ENCODE measurements around the gene GLIS1. TPM values are rescaled to one million over a fixed set of nuclear protein-coding genes. Genes with fewer than 3 reads are reported as not detected.

Gene GLIS1
- total RNA-seq, 2 donors from 2014 or later: not detected

- Mint-ChIP-seq H3K36me3 (no peaks in the 10 kb centered on the region), H3K4me1 (ENCODE audit: low read depth in 2 of 2) (peaks cover 24 to 28% of the 10 kb centered on the region in 2 donors), H3K27me3 (peaks cover 37 to 42% of the 10 kb centered on the region in 2 donors), H3K9me3 (no peaks in the 10 kb centered on the region), H3K4me3 (no peak overlapping the region), H3K27ac (peak overlapping the region in 1 of 2 donors; percentile 15)
- ATAC-seq: no peak
- DNase-seq (ENCODE audit: low spot score): no peak
Measured at GRCh38 chr1:53588053-53588779, 150.7 kb downstream of the GLIS1 start.

GRCh38 chr1:53587252-53587988, 151.5 kb downstream of the GLIS1 start:
- Mint-ChIP-seq H3K36me3 (no peaks in the 10 kb centered on the region), H3K9me3 (no peaks in the 10 kb centered on the region), H3K4me1 (ENCODE audit: low read depth in 2 of 2) (peaks cover 30 to 34% of the 10 kb centered on the region in 2 donors), H3K4me3 (no peak overlapping the region), H3K27ac (peak overlapping the region in 1 of 2 donors; percentile 4), H3K27me3 (peaks cover 33 to 42% of the 10 kb centered on the region in 2 donors)
- no peak for DNase-seq (ENCODE audit: low spot score)
- no peak for ATAC-seq

- Mint-ChIP-seq H3K27ac (peak overlapping the region in 1 of 2 donors; percentile 4), H3K4me1 (ENCODE audit: low read depth in 2 of 2) (peaks cover 36 to 38% of the 10 kb centered on the region in 2 donors), H3K4me3 (no peak overlapping the region), H3K36me3 (no peaks in the 10 kb centered on the region), H3K9me3 (no peaks in the 10 kb centered on the region), H3K27me3 (peaks cover 33 to 42% of the 10 kb centered on the region in 2 donors)
- DNase-seq (ENCODE audit: low spot score) (no peak), ATAC-seq (no peak)
Measured at GRCh38 chr1:53586765-53587164, 152.2 kb downstream of the GLIS1 start.

GRCh38 chr1:53585565-53585964, 153.4 kb downstream of the GLIS1 start:
- H3K27ac Mint-ChIP-seq: no peak overlapping the region
- H3K4me1 Mint-ChIP-seq (ENCODE audit: low read depth in 2 of 2): peaks cover 42 to 45% of the 10 kb centered on the region in 2 donors
- H3K36me3 Mint-ChIP-seq: no peaks in the 10 kb centered on the region
- peaks cover 38 to 48% of the 10 kb centered on the region in 2 donors for H3K27me3 Mint-ChIP-seq
- H3K4me3 Mint-ChIP-seq: no peak overlapping the region
- DNase-seq (ENCODE audit: low spot score): no peak
- H3K9me3 Mint-ChIP-seq: no peaks in the 10 kb centered on the region
- no peak for ATAC-seq

GRCh38 chr1:53585129-53585528, 153.8 kb downstream of the GLIS1 start:
- H3K9me3 Mint-ChIP-seq: no peaks in the 10 kb centered on the region
- peak; percentile 83 for DNase-seq (ENCODE audit: low spot score)
- ATAC-seq: peak; percentile 74 to 80
- H3K4me3 Mint-ChIP-seq: peak overlapping the region; percentile 8
- H3K4me1 Mint-ChIP-seq (ENCODE audit: low read depth in 2 of 2): peaks cover 42 to 45% of the 10 kb centered on the region in 2 donors
- H3K27me3 Mint-ChIP-seq: peaks cover 37 to 43% of the 10 kb centered on the region in 2 donors
- H3K36me3 Mint-ChIP-seq: no peaks in the 10 kb centered on the region
- H3K27ac Mint-ChIP-seq: peak overlapping the region; percentile 28 to 44

GRCh38 chr1:53584777-53585107, 154.2 kb downstream of the GLIS1 start:
- Mint-ChIP-seq H3K4me3 (peak overlapping the region; percentile 8), H3K9me3 (no peaks in the 10 kb centered on the region), H3K4me1 (ENCODE audit: low read depth in 2 of 2) (peaks cover 42 to 45% of the 10 kb centered on the region in 2 donors), H3K36me3 (no peaks in the 10 kb centered on the region), H3K27ac (peak overlapping the region; percentile 28 to 44), H3K27me3 (peaks cover 34 to 40% of the 10 kb centered on the region in 2 donors)
- ATAC-seq (no peak), DNase-seq (ENCODE audit: low spot score) (no peak)

GRCh38 chr1:53583868-53584776, 154.8 kb downstream of the GLIS1 start:
- Mint-ChIP-seq H3K4me3 (peak overlapping the region; percentile 52), H3K27me3 (peaks cover 34 to 39% of the 10 kb centered on the region in 2 donors), H3K9me3 (no peaks in the 10 kb centered on the region), H3K36me3 (no peaks in the 10 kb centered on the region), H3K4me1 (ENCODE audit: low read depth in 2 of 2) (peaks cover 42 to 45% of the 10 kb centered on the region in 2 donors), H3K27ac (peak overlapping the region in 1 of 2 donors; percentile 28)
- ATAC-seq (no peak), DNase-seq (ENCODE audit: low spot score) (no peak)

- H3K27ac Mint-ChIP-seq: no peak overlapping the region
- no peak for DNase-seq (ENCODE audit: low spot score)
- H3K4me3 Mint-ChIP-seq: no peak overlapping the region
- H3K9me3 Mint-ChIP-seq: no peaks in the 10 kb centered on the region
- peaks cover 34 to 37% of the 10 kb centered on the region in 2 donors for H3K27me3 Mint-ChIP-seq
- H3K36me3 Mint-ChIP-seq: no peaks in the 10 kb centered on the region
- no peak for ATAC-seq
- peaks cover 42 to 45% of the 10 kb centered on the region in 2 donors for H3K4me1 Mint-ChIP-seq (ENCODE audit: low read depth in 2 of 2)
Measured at GRCh38 chr1:53583021-53583867, 155.7 kb downstream of the GLIS1 start.

- Mint-ChIP-seq H3K27ac (no peak overlapping the region), H3K4me3 (no peak overlapping the region), H3K27me3 (peaks cover 34 to 39% of the 10 kb centered on the region in 2 donors), H3K36me3 (no peaks in the 10 kb centered on the region), H3K4me1 (ENCODE audit: low read depth in 2 of 2) (peaks cover 42 to 45% of the 10 kb centered on the region in 2 donors), H3K9me3 (no peaks in the 10 kb centered on the region)
- DNase-seq (ENCODE audit: low spot score) (peak; percentile 72), ATAC-seq (peak; percentile 94)
Measured at GRCh38 chr1:53582211-53583020, 156.5 kb downstream of the GLIS1 start.

- H3K36me3 Mint-ChIP-seq: no peaks in the 10 kb centered on the region
- H3K27ac Mint-ChIP-seq: no peak overlapping the region
- peaks cover 36 to 43% of the 10 kb centered on the region in 2 donors for H3K27me3 Mint-ChIP-seq
- peaks cover 42 to 49% of the 10 kb centered on the region in 2 donors for H3K4me1 Mint-ChIP-seq (ENCODE audit: low read depth in 2 of 2)
- ATAC-seq: no peak
- H3K9me3 Mint-ChIP-seq: no peaks in the 10 kb centered on the region
- peak; percentile 46 for DNase-seq (ENCODE audit: low spot score)
- H3K4me3 Mint-ChIP-seq: peak overlapping the region; percentile 38
Measured at GRCh38 chr1:53581476-53581875, 157.5 kb downstream of the GLIS1 start.

- Mint-ChIP-seq H3K27ac (no peak overlapping the region), H3K27me3 (peaks cover 39 to 43% of the 10 kb centered on the region in 2 donors), H3K4me3 (peak overlapping the region; percentile 38), H3K9me3 (no peaks in the 10 kb centered on the region), H3K4me1 (ENCODE audit: low read depth in 2 of 2) (peaks cover 45 to 53% of the 10 kb centered on the region in 2 donors), H3K36me3 (no peaks in the 10 kb centered on the region)
- DNase-seq (ENCODE audit: low spot score): peak; percentile 23
- ATAC-seq: no peak
Measured at GRCh38 chr1:53580739-53581475, 158.1 kb downstream of the GLIS1 start.

Measured in natural killer cell treated with Interleukin-12 subunit alpha and Interleukin-12 subunit beta and Interleukin-15 and Interleukin-18, amount 100 ng/mL, for 72 hours (primary cell).